GM12801 (cell line): ENCODE results near the gene IRS2.

Experiments used
- TF ChIP-seq, protein P1 (sequence below): IDR thresholded peaks from one replicate; pipeline ENCODE4 v1.5.1; 2011; ENCODE audit warnings: control low read depth; ENCODE audit not compliant: insufficient read length; ENCODE audit errors: extremely low read depth

Gene IRS2

DNA sequence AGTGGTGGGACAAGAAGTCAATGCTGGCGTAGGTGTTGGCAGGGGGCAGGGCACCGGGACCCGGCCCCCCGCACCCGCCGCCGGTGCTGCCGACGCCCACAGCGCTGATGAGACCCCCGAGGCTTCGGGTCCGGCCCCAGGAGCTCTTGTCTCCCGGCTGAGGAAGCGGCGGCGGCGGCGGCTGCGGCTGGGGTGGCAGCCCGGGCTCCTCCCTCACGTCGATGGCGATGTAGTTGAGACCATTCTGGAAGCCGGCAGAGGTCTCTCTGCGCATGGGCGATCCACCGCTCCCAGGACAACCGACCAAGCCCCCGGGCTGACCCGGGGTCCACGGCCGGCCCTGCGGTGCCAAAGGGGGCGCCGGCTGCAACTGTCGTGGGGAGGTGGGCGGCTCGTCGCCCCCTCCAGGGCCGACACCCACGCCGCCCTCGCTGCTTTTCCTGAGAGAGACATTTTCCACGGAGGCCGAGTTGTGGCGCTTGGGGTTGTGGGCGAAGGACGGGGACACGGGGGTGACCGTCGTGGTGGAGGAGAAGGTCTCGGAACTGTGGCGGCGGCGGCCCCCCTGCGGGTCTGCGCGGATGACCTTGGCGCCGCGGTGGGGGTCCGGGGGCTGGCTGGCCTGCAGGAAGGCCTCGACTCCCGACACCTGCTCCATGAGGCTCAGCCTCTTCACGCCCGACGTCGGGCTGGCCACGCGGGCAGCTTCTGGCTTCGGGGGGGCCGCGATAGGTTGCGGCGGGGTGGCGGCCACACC, 4.1 kb downstream of the IRS2 start:
- TF ChIP-seq, protein P1, sequence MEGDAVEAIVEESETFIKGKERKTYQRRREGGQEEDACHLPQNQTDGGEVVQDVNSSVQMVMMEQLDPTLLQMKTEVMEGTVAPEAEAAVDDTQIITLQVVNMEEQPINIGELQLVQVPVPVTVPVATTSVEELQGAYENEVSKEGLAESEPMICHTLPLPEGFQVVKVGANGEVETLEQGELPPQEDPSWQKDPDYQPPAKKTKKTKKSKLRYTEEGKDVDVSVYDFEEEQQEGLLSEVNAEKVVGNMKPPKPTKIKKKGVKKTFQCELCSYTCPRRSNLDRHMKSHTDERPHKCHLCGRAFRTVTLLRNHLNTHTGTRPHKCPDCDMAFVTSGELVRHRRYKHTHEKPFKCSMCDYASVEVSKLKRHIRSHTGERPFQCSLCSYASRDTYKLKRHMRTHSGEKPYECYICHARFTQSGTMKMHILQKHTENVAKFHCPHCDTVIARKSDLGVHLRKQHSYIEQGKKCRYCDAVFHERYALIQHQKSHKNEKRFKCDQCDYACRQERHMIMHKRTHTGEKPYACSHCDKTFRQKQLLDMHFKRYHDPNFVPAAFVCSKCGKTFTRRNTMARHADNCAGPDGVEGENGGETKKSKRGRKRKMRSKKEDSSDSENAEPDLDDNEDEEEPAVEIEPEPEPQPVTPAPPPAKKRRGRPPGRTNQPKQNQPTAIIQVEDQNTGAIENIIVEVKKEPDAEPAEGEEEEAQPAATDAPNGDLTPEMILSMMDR = no peak

DNA sequence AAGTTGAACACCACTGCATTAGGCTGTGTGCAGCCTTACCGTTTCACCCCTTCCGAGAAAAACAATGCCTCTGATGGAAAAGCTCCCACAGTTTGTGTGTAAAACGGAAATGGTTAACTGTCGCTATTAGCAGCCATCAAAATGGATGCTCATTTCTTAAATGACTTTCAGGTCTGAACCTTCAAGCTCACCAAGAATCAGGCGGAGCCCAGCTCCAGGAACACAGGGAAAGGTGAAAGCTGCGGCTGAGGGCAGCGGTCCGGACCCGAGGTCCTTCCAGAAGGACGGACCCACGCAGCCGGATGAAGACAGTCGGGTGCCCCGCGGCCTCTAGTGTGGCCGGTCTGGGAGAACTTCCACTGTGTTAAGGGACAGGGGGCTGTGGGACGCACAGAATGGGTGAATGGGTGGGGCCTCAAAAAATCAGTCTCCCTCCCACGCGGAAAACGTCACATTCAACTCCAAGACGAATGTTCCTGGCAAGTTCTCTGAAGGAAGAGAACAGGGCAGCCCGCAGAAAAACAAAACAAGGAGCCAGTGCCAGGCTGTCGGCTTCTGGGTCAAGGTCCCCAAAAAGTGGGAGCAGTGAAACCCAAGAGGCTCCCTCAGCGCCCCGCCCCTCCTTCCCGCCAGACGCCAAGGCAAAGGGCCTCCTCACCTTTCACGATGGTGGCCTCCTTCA, 4.9 kb downstream of the IRS2 start:
- TF ChIP-seq, protein P1 = no peak

DNA sequence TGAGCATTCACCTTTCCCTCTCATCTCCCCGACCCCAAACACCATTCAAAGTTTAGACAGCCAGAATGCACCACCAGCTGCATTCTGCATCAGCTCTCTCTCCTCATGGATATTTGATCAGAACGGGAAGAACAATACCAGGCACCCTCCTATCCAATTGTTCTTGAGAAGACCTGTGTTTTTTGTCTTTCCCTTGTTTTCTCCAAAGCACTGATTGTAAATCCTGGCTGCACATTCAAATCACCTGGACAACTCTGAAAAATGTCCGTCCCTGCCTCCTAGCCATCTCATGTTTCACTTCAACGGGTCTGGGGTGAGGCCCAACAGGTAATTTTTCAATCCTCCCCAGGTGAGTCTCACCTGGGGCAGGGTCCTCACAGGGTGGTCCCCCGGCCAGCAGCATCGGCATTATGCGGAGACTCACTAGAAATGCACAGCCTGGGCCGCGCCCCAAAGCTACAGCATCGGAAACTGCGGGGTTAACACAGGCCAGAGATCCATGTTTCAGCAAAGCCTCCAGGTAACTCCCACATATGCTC, 5.5 kb downstream of the IRS2 start:
- TF ChIP-seq, protein P1 = no peak

DNA sequence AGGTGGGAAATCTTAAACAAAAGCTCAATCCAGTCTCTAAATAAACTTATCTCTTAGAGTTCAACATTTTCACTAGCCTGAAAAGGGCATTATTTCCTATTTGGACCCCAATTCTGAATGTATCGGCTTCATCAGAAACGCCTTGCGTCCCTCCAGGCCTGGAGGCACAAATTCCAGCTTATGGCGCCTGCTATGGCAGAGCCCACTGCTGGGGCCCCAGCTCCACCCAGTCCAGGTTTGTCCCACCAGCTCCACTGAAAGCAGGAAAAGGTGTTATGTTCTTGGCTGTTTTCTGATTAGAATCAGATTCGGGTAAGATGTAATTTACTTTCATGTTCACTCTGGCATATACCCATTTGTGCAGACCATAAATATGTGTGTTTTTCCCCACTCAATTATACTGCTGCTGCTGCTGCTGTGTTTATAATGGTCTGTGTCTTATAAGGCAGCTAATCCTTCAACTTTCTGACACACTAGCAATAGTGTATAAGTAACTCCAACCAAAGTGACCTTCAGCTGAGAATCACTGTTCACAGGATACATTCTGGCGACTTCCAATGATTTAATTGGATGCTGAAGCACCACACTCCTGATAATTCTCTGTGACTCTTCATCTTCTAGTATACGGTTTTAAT, 6.4 kb downstream of the IRS2 start:
- TF ChIP-seq, protein P1 = no peak

DNA sequence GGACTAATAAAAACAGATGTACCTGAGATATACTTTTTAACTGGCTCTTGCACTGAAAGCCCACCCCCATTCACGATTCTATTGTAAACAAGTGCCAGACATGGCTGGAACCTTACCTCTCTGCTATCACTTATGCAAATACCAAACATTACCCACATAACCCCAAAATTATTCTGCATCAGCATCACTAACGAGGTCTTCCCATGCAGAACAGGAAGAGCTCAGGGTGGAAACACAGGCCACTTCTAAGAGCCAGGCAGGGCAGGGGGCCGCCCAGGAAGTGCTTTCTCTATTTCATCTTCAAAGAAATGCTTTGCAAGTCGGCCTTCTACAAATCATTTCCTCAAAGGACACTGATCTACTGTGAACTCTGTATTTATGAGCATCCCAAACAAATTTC, 7.3 kb downstream of the IRS2 start:
- TF ChIP-seq, protein P1 = no peak

DNA sequence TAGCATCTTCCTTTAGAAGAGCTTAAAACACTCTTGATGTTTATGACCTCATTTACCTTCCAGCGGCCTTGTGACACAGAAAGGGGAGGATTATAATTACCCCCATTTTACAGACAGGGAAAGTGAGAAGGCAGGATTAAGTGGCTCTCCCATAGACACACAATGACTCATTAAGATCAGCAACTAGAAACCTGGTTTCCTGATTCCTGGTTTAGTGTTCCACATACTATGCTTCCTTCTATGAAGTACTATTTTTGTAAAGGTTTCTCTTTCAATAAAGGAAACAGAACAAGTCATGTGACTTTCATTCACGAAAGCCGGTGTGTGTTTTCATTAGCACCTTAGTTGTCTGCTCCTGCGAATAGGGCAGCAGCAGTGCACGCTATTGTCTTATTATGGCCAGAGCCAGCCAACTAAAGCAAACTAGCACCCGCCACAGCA, 8.3 kb downstream of the IRS2 start:
- TF ChIP-seq, protein P1 = no peak

DNA sequence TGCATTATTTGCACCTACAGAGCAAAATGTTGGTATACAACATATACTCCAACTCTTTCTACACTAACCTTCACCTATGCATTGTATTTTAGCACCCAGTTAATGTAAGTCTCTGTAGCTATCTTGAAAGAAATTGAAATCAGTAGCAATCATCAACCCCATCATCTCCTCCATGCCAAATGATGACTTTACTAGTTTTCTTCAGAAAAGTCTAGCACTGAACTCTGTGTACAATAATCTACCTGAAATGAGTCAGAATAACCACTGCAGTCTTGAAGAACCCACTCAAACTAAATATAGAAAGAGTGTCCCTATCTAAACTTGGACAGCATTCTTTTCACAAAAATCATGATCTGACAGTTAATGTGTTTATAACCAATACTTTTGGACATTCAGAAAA, 9.8 kb downstream of the IRS2 start:
- TF ChIP-seq, protein P1 = no peak
